GM18873 (cell line): ENCODE measurements around the gene CEACAM3.
"Not testable (repeated sequence)": the region's sequence is repeated elsewhere in the genome, so short reads cannot be mapped to it uniquely, and the experiment has no call there.

Experiments
- ATAC-seq: cut with Tn5 transposase; IDR thresholded peaks from one replicate; pipeline ENCODE4 v1.9.1; 2021; ENCODE audit warnings: mild to moderate bottlenecking, moderate library complexity, moderate number of reproducible peaks; ENCODE audit not compliant: unreplicated experiment, low FRiP score

CEACAM3 gene

GRCh38 chr19:41796362-41796761 lies at the start of gene CEACAM3:
Gene CEACAM3, plus strand, starts transcription at chr19:41796587. Its CDS starts 91 bp downstream, at chr19:41796678.
- no peak for ATAC-seq

- no peak for ATAC-seq
These were observed 49.7 kb upstream of the CEACAM3 start for GRCh38 chr19:41746593-41747227.

DNA sequence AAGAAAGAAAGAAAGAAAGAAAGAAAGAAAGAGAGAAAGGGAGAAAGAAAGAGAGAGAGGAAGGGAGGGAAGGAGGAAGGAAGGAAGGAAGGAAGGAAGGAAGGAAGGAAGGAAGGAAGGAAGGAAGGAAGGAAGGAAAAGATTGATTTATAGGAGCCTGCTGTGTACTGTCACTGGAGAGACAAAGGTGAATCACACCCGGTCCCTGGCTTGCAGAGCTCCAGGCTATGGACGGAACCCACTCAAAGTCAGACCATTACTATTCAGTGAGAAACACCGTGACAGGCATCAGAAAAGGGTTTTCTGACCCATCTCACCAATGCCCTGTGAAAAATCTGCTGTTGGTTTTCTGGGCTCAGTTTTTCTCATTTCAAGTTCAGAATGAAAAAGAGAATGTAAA lies 48.4 kb upstream of the CEACAM3 start:
- ATAC-seq, result no peak

DNA sequence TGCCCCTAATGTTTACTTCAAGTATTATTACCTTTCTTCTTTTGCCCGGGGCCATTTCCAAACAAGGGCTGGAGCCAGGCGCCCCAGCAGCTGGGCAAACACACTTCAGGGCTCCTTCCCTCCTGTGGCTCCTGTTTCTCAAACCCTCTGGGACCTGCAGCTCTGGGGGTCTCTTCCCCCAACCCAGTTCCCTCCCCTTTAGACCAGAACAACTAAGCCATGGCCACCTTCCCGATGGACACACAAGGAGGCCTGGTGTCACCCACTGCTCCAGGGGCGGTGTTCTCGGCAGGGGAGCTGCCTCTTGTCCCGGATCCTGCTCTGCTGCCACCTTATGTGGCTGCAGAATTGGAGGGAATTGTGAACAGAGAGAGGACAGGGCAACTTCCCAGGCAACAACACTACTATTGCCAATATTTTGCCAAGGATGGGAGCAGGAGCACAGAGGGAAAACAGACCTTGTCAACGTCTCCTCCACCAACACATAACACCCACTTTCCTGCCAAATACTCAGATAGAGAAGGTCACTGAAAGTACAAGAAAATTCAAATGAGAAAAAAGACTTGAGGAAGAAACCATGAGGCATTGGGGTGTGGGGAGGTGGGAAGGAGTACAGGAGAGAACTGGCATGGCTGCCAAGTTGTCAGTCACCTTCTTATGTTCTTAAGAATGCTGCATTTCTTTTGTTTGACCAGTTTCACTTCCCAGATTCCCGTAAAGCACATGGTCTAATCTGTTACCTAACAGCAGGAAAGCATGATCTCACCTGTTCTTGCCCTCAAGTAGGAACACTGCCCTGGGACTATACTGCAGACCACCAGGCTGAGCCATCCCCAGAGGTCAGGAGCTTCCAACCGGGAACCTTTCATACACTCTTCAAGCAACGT lies 45.9 kb upstream of the CEACAM3 start:
- not testable (repeated sequence) for ATAC-seq

GRCh38 chr19:41753159-41753558 lies 43.2 kb upstream of the CEACAM3 start:
- no peak for ATAC-seq

GRCh38 chr19:41753936-41754529 lies 42.4 kb upstream of the CEACAM3 start:
- ATAC-seq, result no peak

GRCh38 chr19:41755328-41755913 lies 41.0 kb upstream of the CEACAM3 start, which contains the start of gene CEACAM6:
Gene CEACAM6, plus strand, starts transcription at chr19:41755530. Its CDS starts 109 bp downstream, at chr19:41755639.
- no peak for ATAC-seq

GRCh38 chr19:41758846-41759245 lies 37.5 kb upstream of the CEACAM3 start:
- no peak for ATAC-seq

- no peak for ATAC-seq
These were observed 29.3 kb upstream of the CEACAM3 start for GRCh38 chr19:41767115-41767514.

GRCh38 chr19:41768105-41768504 lies 28.3 kb upstream of the CEACAM3 start:
- ATAC-seq, result not testable (repeated sequence)

DNA sequence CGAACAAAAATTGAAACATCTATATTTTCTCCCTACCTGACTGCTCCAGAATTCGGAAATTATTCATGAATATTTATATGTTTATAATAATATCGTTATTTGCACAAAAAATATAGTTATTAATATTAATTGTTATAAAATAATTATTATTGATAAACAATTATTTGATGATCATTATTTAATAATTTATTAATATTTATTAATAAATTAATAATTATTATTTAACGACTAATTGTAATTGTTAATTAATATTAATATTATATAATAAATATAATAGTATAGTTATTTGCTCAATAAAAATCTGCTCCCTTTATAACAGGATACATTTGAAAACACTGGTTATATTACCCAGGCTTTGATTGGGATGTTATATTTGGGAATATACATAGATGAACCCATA lies 26.8 kb upstream of the CEACAM3 start:
- ATAC-seq, result no peak

DNA sequence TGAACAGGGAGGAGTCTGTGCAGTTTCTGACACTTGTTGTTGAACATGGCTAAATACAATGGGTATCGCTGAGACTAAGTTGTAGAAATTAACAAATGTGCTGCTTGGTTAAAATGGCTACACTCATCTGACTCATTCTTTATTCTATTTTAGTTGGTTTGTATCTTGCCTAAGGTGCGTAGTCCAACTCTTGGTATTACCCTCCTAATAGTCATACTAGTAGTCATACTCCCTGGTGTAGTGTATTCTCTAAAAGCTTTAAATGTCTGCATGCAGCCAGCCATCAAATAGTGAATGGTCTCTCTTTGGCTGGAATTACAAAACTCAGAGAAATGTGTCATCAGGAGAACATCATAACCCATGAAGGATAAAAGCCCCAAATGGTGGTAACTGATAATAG lies 25.0 kb upstream of the CEACAM3 start:
- ATAC-seq, result no peak

DNA sequence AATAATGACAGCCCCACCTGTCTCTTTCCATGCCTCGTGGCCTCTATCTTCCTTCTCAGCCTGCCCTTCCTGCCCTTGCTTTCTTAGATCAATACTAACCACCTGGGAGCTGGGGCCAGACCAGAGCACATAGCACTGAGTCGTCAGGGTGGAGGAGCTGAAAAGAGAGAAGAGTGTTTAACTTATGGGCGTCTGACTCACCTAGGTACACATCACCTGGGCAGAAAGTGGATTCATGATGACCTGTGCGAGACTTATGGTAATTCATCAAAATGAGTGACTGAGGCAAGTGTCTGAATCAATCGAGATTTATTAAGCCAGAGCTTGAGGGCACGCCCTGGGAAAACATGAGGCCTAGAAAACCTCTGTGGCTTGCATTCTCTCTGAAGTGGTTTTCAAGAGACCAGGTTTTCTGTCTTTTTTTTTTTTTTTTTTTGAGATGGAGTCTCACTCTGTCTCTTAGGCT lies 21.8 kb upstream of the CEACAM3 start:
- ATAC-seq, result no peak

- ATAC-seq, result no peak
These were observed 19.7 kb upstream of the CEACAM3 start for GRCh38 chr19:41776700-41777099.

GRCh38 chr19:41783612-41784011 lies 12.8 kb upstream of the CEACAM3 start:
- ATAC-seq, result no peak

- ATAC-seq, result no peak
These were observed 12.1 kb upstream of the CEACAM3 start for GRCh38 chr19:41784312-41784711.

DNA sequence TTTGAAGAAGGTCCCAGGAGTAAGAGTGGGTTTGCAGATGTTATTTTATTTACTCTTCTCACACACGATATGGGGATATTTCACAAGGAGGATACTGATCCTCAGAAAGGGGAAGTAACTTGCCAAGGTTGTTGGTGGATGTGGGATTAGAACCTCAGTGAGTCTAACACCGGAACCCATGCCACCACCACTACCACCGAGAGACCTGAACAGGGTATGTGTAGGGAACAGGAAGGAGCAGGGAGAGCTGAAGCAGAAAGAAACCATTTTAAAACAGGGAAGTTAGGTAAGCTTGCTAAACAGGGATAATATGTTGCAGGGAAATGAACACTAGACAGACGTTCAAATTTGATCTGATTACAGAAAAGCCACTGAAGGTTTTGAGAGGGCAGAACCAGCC lies 11.6 kb upstream of the CEACAM3 start:
- ATAC-seq, result no peak

DNA sequence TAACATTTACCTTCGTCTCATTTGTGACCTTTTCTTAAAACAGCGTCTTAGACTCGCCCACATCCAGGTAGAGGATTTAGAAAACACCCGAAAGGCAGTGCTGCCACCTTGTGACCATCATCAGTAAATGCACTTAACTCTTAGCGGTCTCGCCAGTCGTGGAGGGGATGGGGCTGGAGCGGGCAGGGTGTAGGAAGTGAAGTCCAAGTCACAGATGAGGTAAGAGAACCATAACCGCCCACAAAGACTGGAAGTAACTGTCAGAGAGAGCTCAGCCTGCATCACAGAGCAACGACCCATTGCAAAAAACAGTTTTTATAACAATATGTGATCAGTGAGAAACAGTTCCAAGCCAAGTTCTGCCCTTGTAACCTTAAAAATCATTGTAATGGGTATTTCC lies 10.7 kb upstream of the CEACAM3 start:
- no peak for ATAC-seq

DNA sequence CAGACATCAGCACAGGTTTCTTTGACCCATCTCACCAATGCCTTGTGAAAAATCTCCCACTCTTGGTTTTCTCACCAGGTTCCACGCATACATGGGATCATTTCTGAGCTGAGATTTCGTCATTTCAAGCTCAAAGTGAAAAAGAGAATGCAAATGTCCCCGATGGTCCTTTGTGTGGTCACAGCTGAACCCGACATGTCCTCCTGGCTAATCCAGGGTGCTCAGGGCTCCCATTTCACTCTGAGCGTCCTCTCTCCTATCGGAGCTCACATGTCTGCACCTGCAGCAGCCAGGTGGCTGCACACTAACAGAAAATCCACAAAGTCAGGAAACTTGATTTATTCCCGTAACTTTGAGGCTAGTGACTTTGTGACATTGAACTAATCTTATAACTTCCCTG lies 9.3 kb upstream of the CEACAM3 start:
- no peak for ATAC-seq

DNA sequence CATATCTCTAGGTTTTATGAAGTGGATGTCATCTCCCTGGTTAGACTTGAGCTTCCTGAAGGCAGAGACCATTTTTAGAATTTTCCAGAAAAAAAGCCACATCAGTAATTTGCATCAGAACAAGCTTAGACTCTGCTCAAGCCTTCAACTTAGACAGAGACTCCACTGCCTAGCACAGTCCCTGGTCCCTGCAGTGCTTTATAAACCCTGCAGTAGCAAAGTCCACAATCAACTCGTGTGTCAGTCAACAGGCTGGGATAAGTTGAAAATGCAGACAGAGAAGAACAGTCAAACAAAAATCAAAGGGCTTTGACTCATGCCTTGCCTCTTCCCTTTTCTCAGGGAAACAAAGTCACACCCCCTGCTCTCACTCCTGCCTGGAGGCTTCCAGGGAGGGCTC lies 7.9 kb upstream of the CEACAM3 start:
- ATAC-seq, result not testable (repeated sequence)

GRCh38 chr19:41789053-41789452 lies 7.3 kb upstream of the CEACAM3 start:
- not testable (repeated sequence) for ATAC-seq
